OCI-LY1 (cell line): Measurements from ENCODE around the gene MGAT3.

Experiments
- H2AFZ ChIP-seq: fragments of 200-600 bp; sonication (generic), shearing (Covaris generic); 2 replicates; pipeline ENCODE4 v1.6.0; 2014; ENCODE audit warnings: antibody characterized with exemption, mild to moderate bottlenecking, low read length
- H3F3A ChIP-seq: fragments of 200-600 bp; sonication (generic), shearing (Covaris generic); 2 replicates; pipeline ENCODE4 v1.6.0; 2014; ENCODE audit warnings: mild to moderate bottlenecking, antibody characterized with exemption, low read length, moderate library complexity; ENCODE audit not compliant: insufficient read depth
- H3K27ac ChIP-seq: fragments of 200-600 bp; sonication (generic); 2 replicates; pipeline ENCODE4 v1.5.1; 2014; ENCODE audit warnings: low read length, mixed run types, mild to moderate bottlenecking, low read depth; ENCODE audit not compliant: poor library complexity, severe bottlenecking
- H3K27me3 ChIP-seq: fragments of 200-600 bp; sonication (generic); 2 replicates; pipeline ENCODE4 v1.6.0; 2014; ENCODE audit warnings: antibody characterized with exemption, mild to moderate bottlenecking, low read length, moderate library complexity; ENCODE audit not compliant: insufficient read depth
- H3K36me3 ChIP-seq: fragments of 200-600 bp; sonication (generic); 2 replicates; pipeline ENCODE4 v1.6.1; 2014; ENCODE audit warnings: mild to moderate bottlenecking, antibody characterized with exemption, low read length, moderate library complexity, mixed read lengths; ENCODE audit not compliant: insufficient read depth
- H3K4me1 ChIP-seq: fragments of 200-600 bp; sonication (generic); 2 replicates; pipeline ENCODE4 v1.5.1; 2014; ENCODE audit warnings: mild to moderate bottlenecking, low read length, moderate library complexity; ENCODE audit not compliant: insufficient read depth, severe bottlenecking
- H3K4me2 ChIP-seq: fragments of 200-600 bp; sonication (generic), shearing (Covaris generic); 2 replicates; pipeline ENCODE4 v1.6.1; 2014; ENCODE audit warnings: low read length
- H3K4me3 ChIP-seq: fragments of 200-600 bp; sonication (generic); 2 replicates; pipeline ENCODE4 v1.5.1; 2014; ENCODE audit warnings: low read length, low read depth, mild to moderate bottlenecking, mixed read lengths; ENCODE audit not compliant: poor library complexity, severe bottlenecking
- H3K79me2 ChIP-seq: fragments of 200-600 bp; shearing (Covaris generic); 2 replicates; pipeline ENCODE4 v1.6.1; 2016; ENCODE audit warnings: mixed run types, low read length, mixed read lengths; ENCODE audit not compliant: insufficient read depth
- H3K9ac ChIP-seq: fragments of 200-600 bp; sonication (generic), shearing (Covaris generic); 2 replicates; pipeline ENCODE4 v1.6.1; 2014; ENCODE audit warnings: mild to moderate bottlenecking, low read length, mixed read lengths
- H3K9me2 ChIP-seq: fragments of 200-600 bp; sonication (generic), shearing (Covaris generic); 2 replicates; pipeline ENCODE4 v1.6.1; 2014; ENCODE audit warnings: low read depth, mild to moderate bottlenecking, low read length, mixed read lengths
- H3K9me3 ChIP-seq: fragments of 200-600 bp; shearing (Covaris generic); 2 replicates; pipeline ENCODE4 v1.6.1; 2014; ENCODE audit warnings: low read length, mixed read lengths
- H4K20me1 ChIP-seq: fragments of 200-600 bp; sonication (generic), shearing (Covaris generic); 2 replicates; pipeline ENCODE4 v1.6.0; 2016; ENCODE audit warnings: mild to moderate bottlenecking, low read length; ENCODE audit not compliant: insufficient read depth
- CTCF ChIP-seq: fragments of 200-600 bp; sonication (generic), shearing (Covaris generic); IDR thresholded peaks from 2 replicates; pipeline ENCODE4 v1.5.1; 2017; ENCODE audit warnings: mild to moderate bottlenecking, antibody characterized with exemption, low read length, moderate library complexity, mixed read lengths
- EZH2 ChIP-seq: fragments of 200-600 bp; sonication (generic), shearing (Covaris generic); IDR thresholded peaks from 2 replicates; pipeline ENCODE4 v1.8.0; 2017; ENCODE audit warnings: borderline replicate concordance, mixed run types, mild to moderate bottlenecking, antibody characterized with exemption, low read length, moderate library complexity, mixed read lengths

MGAT3 gene

DNA sequence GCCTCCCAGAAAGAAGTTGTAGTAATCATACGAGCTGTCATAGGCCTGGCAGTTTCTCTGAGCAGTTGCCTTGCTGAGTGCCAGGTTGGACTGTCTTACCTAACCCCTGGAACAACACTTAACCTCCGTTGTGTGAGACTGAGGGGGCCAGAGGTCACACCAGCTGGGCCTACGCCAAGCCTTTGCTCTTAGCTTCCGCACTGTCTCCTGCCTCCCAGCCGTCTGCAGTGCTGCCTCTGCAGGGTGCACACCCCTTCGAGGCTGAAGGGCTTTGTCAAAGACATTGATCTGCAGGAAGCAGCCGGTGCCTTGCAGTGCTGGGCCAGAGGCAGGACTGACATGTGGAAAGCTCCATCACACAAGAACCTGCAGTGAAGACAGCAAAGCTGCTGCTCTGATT is 40.5 kb upstream of the MGAT3 start:
- Histone ChIP-seq H4K20me1 (no peaks in the 10 kb centered on the region), H3K27ac (no peak overlapping the region), H3K4me2 (no peak overlapping the region), H3F3A (no peaks in the 10 kb centered on the region), H3K9ac (no peak overlapping the region), H3K79me2 (no peaks in the 10 kb centered on the region), H3K36me3 (peaks cover 44% of the 10 kb centered on the region), H3K9me3 (no peaks in the 10 kb centered on the region), H3K4me1 (peaks cover 40% of the 10 kb centered on the region), H3K9me2 (no peaks in the 10 kb centered on the region), H3K4me3 (no peak overlapping the region), H3K27me3 (no peaks in the 10 kb centered on the region), H2AFZ (no peak overlapping the region)
- TF ChIP-seq CTCF (no peak), EZH2 (no peak)

GRCh38 chr22:39417641-39418040 is 39.2 kb upstream of the MGAT3 start:
- H3K4me3 ChIP-seq, result no peak overlapping the region
- no peaks in the 10 kb centered on the region for H3K27me3 ChIP-seq
- no peaks in the 10 kb centered on the region for H3F3A ChIP-seq
- peaks cover 57% of the 10 kb centered on the region for H3K36me3 ChIP-seq
- no peaks in the 10 kb centered on the region for H3K9me3 ChIP-seq
- H3K27ac ChIP-seq, result peak overlapping the region; percentile 75
- H3K79me2 ChIP-seq, result no peaks in the 10 kb centered on the region
- H3K4me2 ChIP-seq, result peak overlapping the region; percentile 47; the same call in 1 of the 2 replicates
- TF ChIP-seq EZH2, result no peak
- TF ChIP-seq CTCF, result no peak
- no peaks in the 10 kb centered on the region for H3K9me2 ChIP-seq
- no peak overlapping the region for H2AFZ ChIP-seq
- peaks cover 29% of the 10 kb centered on the region for H3K4me1 ChIP-seq
- H3K9ac ChIP-seq, result peak overlapping the region; percentile 25; the same call in 1 of the 2 replicates
- H4K20me1 ChIP-seq, result no peaks in the 10 kb centered on the region

GRCh38 chr22:39418696-39419095 is 38.1 kb upstream of the MGAT3 start:
- Histone ChIP-seq H3K4me3 (peak overlapping the region; percentile 26), H3F3A (no peaks in the 10 kb centered on the region), H3K9me2 (no peaks in the 10 kb centered on the region), H3K27me3 (no peaks in the 10 kb centered on the region), H4K20me1 (no peaks in the 10 kb centered on the region), H3K9me3 (no peaks in the 10 kb centered on the region), H3K4me1 (peaks cover 28% of the 10 kb centered on the region), H3K4me2 (peak overlapping the region; percentile 47; the same call in 1 of the 2 replicates), H2AFZ (no peak overlapping the region), H3K36me3 (peaks cover 64% of the 10 kb centered on the region), H3K27ac (peak overlapping the region; percentile 75), H3K79me2 (no peaks in the 10 kb centered on the region), H3K9ac (peak overlapping the region; percentile 25; the same call in 1 of the 2 replicates)
- TF ChIP-seq EZH2, result no peak
- peak; percentile 44; the same call in 1 of the 2 replicates for TF ChIP-seq CTCF
